WTC11 (cell line): Measurements from ENCODE around the gene ABCC4. TPM values are rescaled to one million over a fixed set of nuclear protein-coding genes. Genes with fewer than 3 reads are reported as not detected.

ENCODE experiments used
- ATAC-seq: fragments of 200-7000 bp; cut with Tn5 transposase; 2 replicates; pipeline ENCODE4 v1.10.0; 2021; ENCODE audit warnings: mild to moderate bottlenecking, moderate library complexity
- CTCF ChIA-PET: fragments of 300-600 bp; sonication (Branson Sonifier 250); formaldehyde crosslinking; loops from one replicate; lab custom pipeline; 2021; ENCODE audit warnings: antibody characterized with exemption; lab: Charles Lee
- POLR2A ChIA-PET: fragments of 350-600 bp; sonication (Branson Sonifier 250); formaldehyde crosslinking; loops from one replicate; lab custom pipeline; 2021; ENCODE audit warnings: antibody characterized with exemption; lab: Charles Lee
- DNase-seq: peaks from one replicate; pipeline ENCODE4 v3.0.0; 2021; ENCODE audit warnings: low spot score
- H3K27ac Mint-ChIP-seq: 2 replicates; pipeline ENCODE4 v1.8.0; 2021; ENCODE audit warnings: mixed read lengths
- H3K27me3 Mint-ChIP-seq: 2 replicates; pipeline ENCODE4 v1.8.0; 2021; ENCODE audit warnings: low read depth, mild to moderate bottlenecking, moderate library complexity, mixed read lengths
- H3K36me3 Mint-ChIP-seq: 2 replicates; pipeline ENCODE4 v1.8.0; 2021; ENCODE audit warnings: mixed read lengths
- H3K4me1 Mint-ChIP-seq: 2 replicates; pipeline ENCODE4 v1.8.0; 2022; ENCODE audit warnings: mixed read lengths
- H3K4me3 Mint-ChIP-seq: 2 replicates; pipeline ENCODE4 v1.8.0; 2021; ENCODE audit warnings: mild to moderate bottlenecking, moderate library complexity, mixed read lengths
- H3K9me3 Mint-ChIP-seq: 2 replicates; pipeline ENCODE4 v1.8.0; 2021; ENCODE audit warnings: mixed read lengths
- ATF1 ChIP-seq: sonication (generic); formaldehyde crosslinking; IDR thresholded peaks from 2 replicates; pipeline ENCODE4 v1.8.1; 2023; ENCODE audit warnings: mild to moderate bottlenecking, moderate library complexity, missing genetic modification reagents
- ESRRA ChIP-seq: sonication (generic); formaldehyde crosslinking; IDR thresholded peaks from 2 replicates; pipeline ENCODE4 v1.8.1; 2022; ENCODE audit warnings: mild to moderate bottlenecking, missing genetic modification reagents, borderline replicate concordance
- GTF2I ChIP-seq: fragments of 250-450 bp; sonication (Bioruptor Pico); conservative IDR thresholded peaks from 2 replicates; pipeline ENCODE4 v1.4.0; 2021; ENCODE audit warnings: mild to moderate bottlenecking
- HMGA2 ChIP-seq: fragments of 250-450 bp; sonication (Bioruptor Pico); IDR thresholded peaks from 2 replicates; pipeline ENCODE4 v1.4.0; 2021; ENCODE audit warnings: mild to moderate bottlenecking, moderate library complexity
- IRF2 ChIP-seq: sonication (generic); formaldehyde crosslinking; IDR thresholded peaks from 2 replicates; pipeline ENCODE4 v1.8.0; 2022; ENCODE audit warnings: low read depth, missing genetic modification reagents, borderline replicate concordance
- JAZF1 ChIP-seq: fragments of 250-450 bp; sonication (Bioruptor Pico); IDR thresholded peaks from 2 replicates; pipeline ENCODE4 v1.9.0; 2021; ENCODE audit warnings: moderate library complexity, mild to moderate bottlenecking, inconsistent platforms
- KAT7 ChIP-seq: sonication (generic); formaldehyde crosslinking; IDR thresholded peaks from 2 replicates; pipeline ENCODE4 v1.8.1; 2023; ENCODE audit warnings: missing genetic modification reagents, mild to moderate bottlenecking, borderline replicate concordance
- RELA ChIP-seq: sonication (generic); formaldehyde crosslinking; IDR thresholded peaks from 2 replicates; pipeline ENCODE4 v1.8.1; 2022; ENCODE audit warnings: missing genetic modification reagents, mild to moderate bottlenecking, borderline replicate concordance
- SMAD4 ChIP-seq: sonication (generic); formaldehyde crosslinking; IDR thresholded peaks from 2 replicates; pipeline ENCODE4 v1.8.0; 2022; ENCODE audit warnings: mild to moderate bottlenecking, missing genetic modification reagents
- SOX15 ChIP-seq: fragments of 250-450 bp; sonication (Bioruptor Pico); IDR thresholded peaks from 2 replicates; pipeline ENCODE4 v1.9.0; 2021; ENCODE audit warnings: mild to moderate bottlenecking
- SP1 ChIP-seq: sonication (generic); formaldehyde crosslinking; conservative IDR thresholded peaks from 2 replicates; pipeline ENCODE4 v1.8.1; 2022; ENCODE audit warnings: missing genetic modification reagents
- ZBTB21 ChIP-seq: sonication (generic); formaldehyde crosslinking; IDR thresholded peaks from 2 replicates; pipeline ENCODE4 v1.8.1; 2023; ENCODE audit warnings: mild to moderate bottlenecking, missing genetic modification reagents, borderline replicate concordance
- ZNF219 ChIP-seq: sonication (generic); formaldehyde crosslinking; IDR thresholded peaks from 2 replicates; pipeline ENCODE4 v1.8.0; 2023; ENCODE audit warnings: missing genetic modification reagents, mild to moderate bottlenecking, borderline replicate concordance
- ZNF232 ChIP-seq: sonication (generic); formaldehyde crosslinking; IDR thresholded peaks from 2 replicates; pipeline ENCODE4 v1.8.0; 2022; ENCODE audit warnings: mild to moderate bottlenecking, missing genetic modification reagents
- ZNF317 ChIP-seq: sonication (generic); formaldehyde crosslinking; IDR thresholded peaks from 2 replicates; pipeline ENCODE4 v1.8.1; 2023; ENCODE audit warnings: low read depth, mild to moderate bottlenecking, moderate library complexity, missing genetic modification reagents, borderline replicate concordance
- ZNF416 ChIP-seq: fragments of 250-450 bp; sonication (Bioruptor Pico); IDR thresholded peaks from 2 replicates; pipeline ENCODE4 v1.9.0; 2021; ENCODE audit warnings: mild to moderate bottlenecking, inconsistent platforms
- ZNF423 ChIP-seq: fragments of 250-450 bp; sonication (Bioruptor Pico); IDR thresholded peaks from 2 replicates; pipeline ENCODE4 v2.1.2; 2022; ENCODE audit warnings: mild to moderate bottlenecking, moderate library complexity
- ZNF671 ChIP-seq: fragments of 250-450 bp; sonication (Bioruptor Pico); IDR thresholded peaks from 2 replicates; pipeline ENCODE4 v1.8.0; 2021; ENCODE audit warnings: mild to moderate bottlenecking
- total RNA-seq: library from RNA; stranded (reverse); gene quantifications from 3 replicates; pipeline ENCODE4 v1.2.3, GENCODE V29; 2021
- TF ChIP-seq, protein P1 (sequence below): fragments of 250-450 bp; sonication (Bioruptor Pico); conservative IDR thresholded peaks from 2 replicates; pipeline ENCODE4 v1.9.0; 2021; ENCODE audit warnings: mild to moderate bottlenecking
- TF ChIP-seq, protein P2 (sequence below): sonication (generic); formaldehyde crosslinking; conservative IDR thresholded peaks from 2 replicates; pipeline ENCODE4 v1.8.1; 2023; ENCODE audit warnings: mild to moderate bottlenecking, low read depth, missing genetic modification reagents, moderate library complexity
- TF ChIP-seq, protein P3 (sequence below): sonication (generic); formaldehyde crosslinking; IDR thresholded peaks from 2 replicates; pipeline ENCODE4 v1.8.1; 2023; ENCODE audit warnings: mild to moderate bottlenecking, missing genetic modification reagents
- TF ChIP-seq, protein P4 (sequence below): sonication (generic); formaldehyde crosslinking; IDR thresholded peaks from 2 replicates; pipeline ENCODE4 v1.8.0; 2023; ENCODE audit warnings: missing genetic modification reagents
- TF ChIP-seq, protein P5 (sequence below): sonication (generic); formaldehyde crosslinking; IDR thresholded peaks from 2 replicates; pipeline ENCODE4 v1.8.0; 2022; ENCODE audit warnings: mild to moderate bottlenecking, missing genetic modification reagents
- TF ChIP-seq, protein P6 (sequence below): sonication (generic); formaldehyde crosslinking; IDR thresholded peaks from 2 replicates; pipeline ENCODE4 v1.8.0; 2022; ENCODE audit warnings: mild to moderate bottlenecking, missing genetic modification reagents
- TF ChIP-seq, protein P7 (sequence below): sonication (generic); formaldehyde crosslinking; IDR thresholded peaks from 2 replicates; pipeline ENCODE4 v1.8.0; 2022; ENCODE audit warnings: mild to moderate bottlenecking, missing genetic modification reagents

Gene ABCC4
- total RNA-seq, 1 experiment from 2014 or later = 7.2 TPM

DNA sequence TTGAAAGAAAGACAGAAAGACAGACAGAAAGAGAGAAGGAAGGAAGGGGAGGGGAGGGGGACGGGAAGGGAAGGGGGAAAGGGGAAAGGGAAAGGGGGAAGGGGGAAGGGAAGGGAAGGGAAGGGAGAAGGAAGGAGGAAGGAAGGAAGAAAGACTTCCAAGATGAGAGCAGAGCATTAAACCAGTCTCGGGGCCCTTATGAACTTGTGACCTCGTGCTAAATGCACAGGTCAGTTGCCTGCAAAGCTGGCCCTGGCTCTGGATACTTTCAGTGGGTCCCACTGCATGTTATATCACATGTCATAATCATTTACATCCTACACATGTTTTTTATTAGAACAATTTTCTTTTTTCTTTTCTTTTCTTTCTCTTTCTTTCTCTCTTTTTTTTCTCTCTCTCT is 24.2 kb upstream of the ABCC4 start:
- ChIA-PET POLR2A (no interaction called here), CTCF (no interaction called here)
- DNase-seq = no peak
- Mint-ChIP-seq H3K27me3 (no peaks in the 10 kb centered on the region), H3K27ac (no peak overlapping the region), H3K36me3 (no peaks in the 10 kb centered on the region), H3K9me3 (no peaks in the 10 kb centered on the region), H3K4me3 (no peak overlapping the region), H3K4me1 (no peaks in the 10 kb centered on the region)
- TF ChIP-seq ZBTB21 = no peak
- TF ChIP-seq RELA = no peak
- TF ChIP-seq ATF1 = no peak
- no peak for TF ChIP-seq HMGA2
- no peak for TF ChIP-seq SP1 (CRISPR knock-in tag)
- TF ChIP-seq SMAD4 = no peak
- no peak for TF ChIP-seq ZNF317 (CRISPR knock-in tag)
- no peak for TF ChIP-seq ZNF423 (CRISPR knock-in tag)
- no peak for TF ChIP-seq JAZF1 (CRISPR knock-in tag)
- TF ChIP-seq, protein P1, sequence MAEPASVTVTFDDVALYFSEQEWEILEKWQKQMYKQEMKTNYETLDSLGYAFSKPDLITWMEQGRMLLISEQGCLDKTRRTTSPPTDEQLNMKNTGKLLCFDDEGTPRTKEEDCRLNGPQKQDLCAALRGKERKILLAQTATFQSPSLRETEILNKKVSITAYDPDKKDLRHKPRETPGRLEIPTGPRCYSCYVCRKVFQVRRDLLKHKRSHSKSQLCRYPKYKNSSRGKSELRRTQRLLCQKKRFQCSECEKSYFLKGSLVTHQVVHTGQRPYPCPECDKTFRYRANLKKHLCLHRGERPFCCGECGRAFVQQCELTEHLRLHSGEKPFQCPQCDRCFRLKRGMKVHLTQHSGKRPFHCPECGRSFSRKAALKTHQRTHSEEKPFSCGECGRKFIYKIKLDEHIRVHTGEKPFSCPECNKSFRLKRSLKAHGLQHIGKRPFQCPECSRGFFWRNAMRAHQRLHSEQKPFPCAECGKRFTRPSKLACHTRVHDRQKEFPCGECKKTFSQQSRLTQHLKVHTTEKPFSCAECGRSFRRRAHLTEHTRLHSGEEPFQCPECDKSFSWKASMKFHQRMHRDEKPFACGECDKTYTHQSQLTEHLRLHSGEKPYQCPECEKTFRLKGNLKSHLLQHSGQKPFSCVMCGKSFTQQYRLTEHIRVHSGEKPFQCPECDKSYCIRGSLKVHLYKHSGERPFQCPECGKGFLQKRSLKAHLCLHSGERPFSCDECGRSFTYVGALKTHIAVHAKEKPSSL (CRISPR knock-in tag) = no peak
- TF ChIP-seq KAT7 = no peak
- no peak for TF ChIP-seq GTF2I
- TF ChIP-seq, protein P2, sequence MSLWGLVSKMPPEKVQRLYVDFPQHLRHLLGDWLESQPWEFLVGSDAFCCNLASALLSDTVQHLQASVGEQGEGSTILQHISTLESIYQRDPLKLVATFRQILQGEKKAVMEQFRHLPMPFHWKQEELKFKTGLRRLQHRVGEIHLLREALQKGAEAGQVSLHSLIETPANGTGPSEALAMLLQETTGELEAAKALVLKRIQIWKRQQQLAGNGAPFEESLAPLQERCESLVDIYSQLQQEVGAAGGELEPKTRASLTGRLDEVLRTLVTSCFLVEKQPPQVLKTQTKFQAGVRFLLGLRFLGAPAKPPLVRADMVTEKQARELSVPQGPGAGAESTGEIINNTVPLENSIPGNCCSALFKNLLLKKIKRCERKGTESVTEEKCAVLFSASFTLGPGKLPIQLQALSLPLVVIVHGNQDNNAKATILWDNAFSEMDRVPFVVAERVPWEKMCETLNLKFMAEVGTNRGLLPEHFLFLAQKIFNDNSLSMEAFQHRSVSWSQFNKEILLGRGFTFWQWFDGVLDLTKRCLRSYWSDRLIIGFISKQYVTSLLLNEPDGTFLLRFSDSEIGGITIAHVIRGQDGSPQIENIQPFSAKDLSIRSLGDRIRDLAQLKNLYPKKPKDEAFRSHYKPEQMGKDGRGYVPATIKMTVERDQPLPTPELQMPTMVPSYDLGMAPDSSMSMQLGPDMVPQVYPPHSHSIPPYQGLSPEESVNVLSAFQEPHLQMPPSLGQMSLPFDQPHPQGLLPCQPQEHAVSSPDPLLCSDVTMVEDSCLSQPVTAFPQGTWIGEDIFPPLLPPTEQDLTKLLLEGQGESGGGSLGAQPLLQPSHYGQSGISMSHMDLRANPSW = no peak
- TF ChIP-seq ESRRA (CRISPR knock-in tag) = no peak
- no peak for TF ChIP-seq ZNF416
- no peak for TF ChIP-seq ZNF219 (CRISPR knock-in tag)
- TF ChIP-seq, protein P3, sequence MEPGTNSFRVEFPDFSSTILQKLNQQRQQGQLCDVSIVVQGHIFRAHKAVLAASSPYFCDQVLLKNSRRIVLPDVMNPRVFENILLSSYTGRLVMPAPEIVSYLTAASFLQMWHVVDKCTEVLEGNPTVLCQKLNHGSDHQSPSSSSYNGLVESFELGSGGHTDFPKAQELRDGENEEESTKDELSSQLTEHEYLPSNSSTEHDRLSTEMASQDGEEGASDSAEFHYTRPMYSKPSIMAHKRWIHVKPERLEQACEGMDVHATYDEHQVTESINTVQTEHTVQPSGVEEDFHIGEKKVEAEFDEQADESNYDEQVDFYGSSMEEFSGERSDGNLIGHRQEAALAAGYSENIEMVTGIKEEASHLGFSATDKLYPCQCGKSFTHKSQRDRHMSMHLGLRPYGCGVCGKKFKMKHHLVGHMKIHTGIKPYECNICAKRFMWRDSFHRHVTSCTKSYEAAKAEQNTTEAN = no peak
- TF ChIP-seq ZNF232 (CRISPR knock-in tag) = no peak
- ATAC-seq = no peak

DNA sequence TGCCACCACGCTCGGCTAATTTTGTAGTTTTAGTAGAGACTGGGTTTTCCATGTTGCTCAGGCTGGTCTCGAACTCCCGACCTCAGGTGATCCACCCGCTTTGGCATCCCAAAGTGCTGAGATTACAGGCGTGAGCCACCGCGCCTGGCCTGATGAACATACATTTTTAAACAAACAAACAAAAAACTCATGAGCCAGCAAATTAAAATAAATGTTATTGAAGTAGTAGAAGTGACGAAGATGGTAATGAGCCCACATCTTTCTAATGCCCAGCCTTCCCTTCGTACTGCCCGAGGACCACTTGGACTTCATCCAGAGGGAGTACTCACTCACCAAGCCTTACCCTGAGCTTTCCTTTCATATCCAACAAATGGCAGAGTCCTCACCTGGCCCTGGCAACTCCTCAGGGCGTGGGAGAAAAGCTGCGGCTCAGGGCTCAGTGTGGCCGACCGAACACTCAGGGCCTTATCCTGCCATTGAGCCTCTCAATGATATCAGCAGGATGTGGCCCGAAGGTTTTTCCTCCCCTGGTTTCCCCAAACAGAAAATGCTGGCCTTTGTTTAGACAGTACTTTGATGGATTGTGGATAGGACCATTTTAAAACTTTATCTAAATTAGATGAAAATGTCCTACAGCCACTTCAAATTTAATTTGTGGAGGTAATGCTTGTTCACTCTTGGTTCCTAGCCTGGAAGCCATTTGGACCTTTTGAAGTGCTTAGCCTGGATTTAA is 22.8 kb upstream of the ABCC4 start:
- no peak for ATAC-seq
- no peaks in the 10 kb centered on the region for H3K9me3 Mint-ChIP-seq
- H3K4me3 Mint-ChIP-seq = no peak overlapping the region
- H3K36me3 Mint-ChIP-seq = no peaks in the 10 kb centered on the region
- no peaks in the 10 kb centered on the region for H3K27me3 Mint-ChIP-seq
- CTCF ChIA-PET = interaction anchor here (0.9 kb wide), 1 partner anchor 27 kb away, joined by 3 read pairs; no protein-coding TSS in a partner anchor
- POLR2A ChIA-PET = no interaction called here
- H3K27ac Mint-ChIP-seq = no peak overlapping the region
- H3K4me1 Mint-ChIP-seq = no peaks in the 10 kb centered on the region
- DNase-seq = no peak
- TF ChIP-seq ZNF671 (no peak), ZNF232 (CRISPR knock-in tag) (no peak), IRF2 (CRISPR knock-in tag) (no peak), SOX15 (CRISPR knock-in tag) (no peak), SP1 (CRISPR knock-in tag) (no peak)
- TF ChIP-seq, protein P4, sequence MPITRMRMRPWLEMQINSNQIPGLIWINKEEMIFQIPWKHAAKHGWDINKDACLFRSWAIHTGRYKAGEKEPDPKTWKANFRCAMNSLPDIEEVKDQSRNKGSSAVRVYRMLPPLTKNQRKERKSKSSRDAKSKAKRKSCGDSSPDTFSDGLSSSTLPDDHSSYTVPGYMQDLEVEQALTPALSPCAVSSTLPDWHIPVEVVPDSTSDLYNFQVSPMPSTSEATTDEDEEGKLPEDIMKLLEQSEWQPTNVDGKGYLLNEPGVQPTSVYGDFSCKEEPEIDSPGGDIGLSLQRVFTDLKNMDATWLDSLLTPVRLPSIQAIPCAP = no peak
- TF ChIP-seq, protein P5, sequence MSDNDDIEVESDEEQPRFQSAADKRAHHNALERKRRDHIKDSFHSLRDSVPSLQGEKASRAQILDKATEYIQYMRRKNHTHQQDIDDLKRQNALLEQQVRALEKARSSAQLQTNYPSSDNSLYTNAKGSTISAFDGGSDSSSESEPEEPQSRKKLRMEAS = no peak
- TF ChIP-seq, protein P6, sequence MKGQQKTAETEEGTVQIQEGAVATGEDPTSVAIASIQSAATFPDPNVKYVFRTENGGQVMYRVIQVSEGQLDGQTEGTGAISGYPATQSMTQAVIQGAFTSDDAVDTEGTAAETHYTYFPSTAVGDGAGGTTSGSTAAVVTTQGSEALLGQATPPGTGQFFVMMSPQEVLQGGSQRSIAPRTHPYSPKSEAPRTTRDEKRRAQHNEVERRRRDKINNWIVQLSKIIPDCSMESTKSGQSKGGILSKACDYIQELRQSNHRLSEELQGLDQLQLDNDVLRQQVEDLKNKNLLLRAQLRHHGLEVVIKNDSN (CRISPR knock-in tag) = no peak
- TF ChIP-seq, protein P7, sequence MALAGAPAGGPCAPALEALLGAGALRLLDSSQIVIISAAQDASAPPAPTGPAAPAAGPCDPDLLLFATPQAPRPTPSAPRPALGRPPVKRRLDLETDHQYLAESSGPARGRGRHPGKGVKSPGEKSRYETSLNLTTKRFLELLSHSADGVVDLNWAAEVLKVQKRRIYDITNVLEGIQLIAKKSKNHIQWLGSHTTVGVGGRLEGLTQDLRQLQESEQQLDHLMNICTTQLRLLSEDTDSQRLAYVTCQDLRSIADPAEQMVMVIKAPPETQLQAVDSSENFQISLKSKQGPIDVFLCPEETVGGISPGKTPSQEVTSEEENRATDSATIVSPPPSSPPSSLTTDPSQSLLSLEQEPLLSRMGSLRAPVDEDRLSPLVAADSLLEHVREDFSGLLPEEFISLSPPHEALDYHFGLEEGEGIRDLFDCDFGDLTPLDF (CRISPR knock-in tag) = no peak
